DOHH2 (cell line): ENCODE measurements around the gene SLC10A4.

Source experiments
- H3F3A ChIP-seq: fragments of 200-600 bp; sonication (generic), shearing (Covaris generic); 2 replicates; pipeline ENCODE4 v1.6.0; 2016; ENCODE audit warnings: antibody characterized with exemption, mild to moderate bottlenecking; ENCODE audit not compliant: control insufficient read depth, insufficient read depth
- H3K27ac ChIP-seq: fragments of 200-600 bp; sonication (generic); 2 replicates; pipeline ENCODE4 v1.5.1; 2014; ENCODE audit warnings: low read depth, mild to moderate bottlenecking, low read length, moderate library complexity
- H3K27me3 ChIP-seq: fragments of 200-600 bp; sonication (generic); 2 replicates; pipeline ENCODE4 v1.6.1; 2014; ENCODE audit warnings: mild to moderate bottlenecking, low read length, mixed read lengths; ENCODE audit not compliant: control insufficient read depth
- H3K36me3 ChIP-seq: fragments of 200-600 bp; sonication (generic); 2 replicates; pipeline ENCODE4 v1.6.1; 2014; ENCODE audit warnings: mild to moderate bottlenecking, low read length, moderate library complexity, mixed read lengths; ENCODE audit not compliant: control insufficient read depth
- H3K4me1 ChIP-seq: fragments of 200-600 bp; sonication (generic); 2 replicates; pipeline ENCODE4 v1.6.1; 2014; ENCODE audit warnings: mild to moderate bottlenecking, low read length, mixed read lengths; ENCODE audit not compliant: control insufficient read depth
- H3K4me2 ChIP-seq: fragments of 200-600 bp; sonication (generic); 2 replicates; pipeline ENCODE4 v1.6.0; 2014; ENCODE audit warnings: mild to moderate bottlenecking, low read length, moderate library complexity
- H3K4me3 ChIP-seq: fragments of 200-600 bp; sonication (generic); 2 replicates; pipeline ENCODE4 v1.5.1; 2014; ENCODE audit warnings: mild to moderate bottlenecking, low read length, mixed read lengths
- H3K79me2 ChIP-seq: fragments of 200-600 bp; sonication (generic); 2 replicates; pipeline ENCODE4 v1.6.1; 2014; ENCODE audit warnings: mild to moderate bottlenecking, low read length, mixed read lengths; ENCODE audit not compliant: control insufficient read depth
- H3K9me2 ChIP-seq: fragments of 200-600 bp; sonication (generic); replicated peaks from 2 replicates; pipeline ENCODE4 v1.6.1; 2014; ENCODE audit warnings: mild to moderate bottlenecking, low read length, mixed read lengths; ENCODE audit not compliant: control insufficient read depth
- H3K9me3 ChIP-seq: fragments of 200-600 bp; sonication (generic); 2 replicates; pipeline ENCODE4 v1.6.1; 2014; ENCODE audit warnings: antibody characterized with exemption, low read length, mixed read lengths; ENCODE audit not compliant: control insufficient read depth, insufficient read depth
- H4K20me1 ChIP-seq: fragments of 200-600 bp; sonication (generic); 2 replicates; pipeline ENCODE4 v1.6.0; 2014; ENCODE audit warnings: low read depth, mild to moderate bottlenecking, antibody characterized with exemption, low read length, moderate library complexity; ENCODE audit not compliant: control insufficient read depth, insufficient read depth
- CTCF ChIP-seq: fragments of 200-600 bp; sonication (generic); IDR thresholded peaks from one replicate; pipeline ENCODE4 v1.5.1; 2014; ENCODE audit warnings: antibody characterized with exemption, mild to moderate bottlenecking, low read depth, low read length; ENCODE audit not compliant: poor library complexity, severe bottlenecking
- EZH2phosphoT487 ChIP-seq: fragments of 200-600 bp; sonication (generic); IDR thresholded peaks from 2 replicates; pipeline ENCODE4 v1.6.1; 2017; ENCODE audit warnings: borderline replicate concordance, mild to moderate bottlenecking, antibody characterized with exemption, low read length, moderate library complexity, mixed read lengths

Gene SLC10A4

GRCh38 chr4:48454591-48454990, 28.6 kb upstream of the SLC10A4 start:
- Histone ChIP-seq H3K4me3 (no peak overlapping the region), H3K4me1 (no peaks in the 10 kb centered on the region), H3K27ac (no peak overlapping the region), H3F3A (no peaks in the 10 kb centered on the region), H3K27me3 (no peaks in the 10 kb centered on the region), H3K9me3 (no peaks in the 10 kb centered on the region), H3K4me2 (no peak overlapping the region), H4K20me1 (no peaks in the 10 kb centered on the region), H3K79me2 (no peaks in the 10 kb centered on the region), H3K36me3 (no peaks in the 10 kb centered on the region), H3K9me2 (no peaks in the 10 kb centered on the region)
- no peak for TF ChIP-seq EZH2phosphoT487
- no peak for TF ChIP-seq CTCF

GRCh38 chr4:48461000-48461399, 22.1 kb upstream of the SLC10A4 start:
- no peak for TF ChIP-seq EZH2phosphoT487
- no peak for TF ChIP-seq CTCF
- no peaks in the 10 kb centered on the region for H3K36me3 ChIP-seq

GRCh38 chr4:48462363-48462762, 20.8 kb upstream of the SLC10A4 start:
- H3K36me3 ChIP-seq = no peaks in the 10 kb centered on the region
- H3K4me1 ChIP-seq = peaks cover 3% of the 10 kb centered on the region
- TF ChIP-seq EZH2phosphoT487 (no peak), CTCF (no peak)
- H3K9me2 ChIP-seq = no peaks in the 10 kb centered on the region
- H3K4me2 ChIP-seq = no peak overlapping the region
- no peaks in the 10 kb centered on the region; the same call in 1 of the 2 replicates for H3K27me3 ChIP-seq
- no peaks in the 10 kb centered on the region for H4K20me1 ChIP-seq
- H3F3A ChIP-seq = no peaks in the 10 kb centered on the region
- no peaks in the 10 kb centered on the region for H3K9me3 ChIP-seq
- no peak overlapping the region for H3K4me3 ChIP-seq
- no peak overlapping the region for H3K27ac ChIP-seq
- H3K79me2 ChIP-seq = no peaks in the 10 kb centered on the region

More at GRCh38 chr4:48461000-48461399, 22.1 kb upstream of the SLC10A4 start:
- no peak overlapping the region for H3K27ac ChIP-seq
- H3K4me2 ChIP-seq = no peak overlapping the region
- H3K4me3 ChIP-seq = no peak overlapping the region
- no peaks in the 10 kb centered on the region; the same call in 1 of the 2 replicates for H3K27me3 ChIP-seq
- H4K20me1 ChIP-seq = no peaks in the 10 kb centered on the region
- no peaks in the 10 kb centered on the region for H3K4me1 ChIP-seq
- H3F3A ChIP-seq = no peaks in the 10 kb centered on the region
- no peaks in the 10 kb centered on the region for H3K9me3 ChIP-seq
- H3K79me2 ChIP-seq = no peaks in the 10 kb centered on the region
- no peaks in the 10 kb centered on the region for H3K9me2 ChIP-seq
